HG03565 (cell line): ENCODE measurements around the gene ZNF70.
"Not testable (repeated sequence)": the region's sequence is repeated elsewhere in the genome, so short reads cannot be mapped to it uniquely, and the experiment has no call there.

Source experiments
- ATAC-seq: cut with Tn5 transposase; IDR thresholded peaks from one replicate; pipeline ENCODE4 v1.9.1; 2021; ENCODE audit warnings: mild to moderate bottlenecking, moderate library complexity; ENCODE audit not compliant: unreplicated experiment

ZNF70 gene

DNA sequence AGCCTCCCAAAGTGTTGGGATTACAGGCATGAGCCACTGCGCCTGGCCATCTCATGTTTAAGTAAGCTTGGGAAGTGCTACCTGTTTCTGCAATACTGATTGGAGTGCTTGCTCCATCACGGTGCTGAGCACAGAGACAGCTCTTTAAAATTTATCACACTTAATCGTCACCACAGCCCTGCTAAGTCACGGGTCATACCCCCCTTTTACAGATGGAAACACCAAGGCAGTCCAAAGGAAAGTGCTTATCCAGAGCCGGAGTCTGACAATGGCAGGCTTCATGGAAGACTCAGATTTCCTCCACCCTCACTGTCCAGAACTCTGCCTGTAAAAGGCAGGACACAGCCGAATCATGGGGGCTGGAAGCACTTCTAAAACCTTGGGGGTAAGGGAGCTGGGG is 9.1 kb upstream of the ZNF70 start:
- ATAC-seq: no peak

DNA sequence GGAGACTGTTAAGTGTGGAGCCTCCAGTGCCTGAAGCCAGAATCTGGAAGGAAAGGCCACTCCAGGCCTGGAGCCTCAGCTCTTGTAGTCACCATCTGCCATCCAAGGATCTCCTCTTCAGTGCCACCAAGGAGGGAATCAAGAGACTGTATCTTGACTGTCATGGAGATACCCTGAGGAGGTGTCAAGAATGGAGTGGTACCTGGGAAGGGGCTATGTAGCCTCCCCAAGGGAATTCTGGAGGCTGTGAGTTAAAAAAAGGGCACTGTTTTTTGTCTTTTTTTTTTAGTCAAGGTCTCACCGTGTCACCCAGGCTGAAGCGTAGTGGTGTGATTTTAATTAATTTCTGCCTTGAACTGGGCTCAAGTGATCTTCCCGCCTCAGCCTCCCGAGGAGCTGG is 8.7 kb upstream of the ZNF70 start:
- ATAC-seq: no peak

- ATAC-seq: no peak
Measured at GRCh38 chr22:23756891-23757290, 6.0 kb upstream of the ZNF70 start.

GRCh38 chr22:23755711-23756110 is 4.8 kb upstream of the ZNF70 start:
- no peak for ATAC-seq

- ATAC-seq: no peak
Measured at GRCh38 chr22:23754980-23755636, 4.2 kb upstream of the ZNF70 start.

- ATAC-seq: no peak
Measured at GRCh38 chr22:23754220-23754919, 3.5 kb upstream of the ZNF70 start, which contains the start of gene VPREB3. Gene VPREB3, minus strand, starts transcription at chr22:23754425. Its CDS starts 62 bp downstream, at chr22:23754363.

GRCh38 chr22:23753385-23753784 is 2.5 kb upstream of the ZNF70 start:
- ATAC-seq: no peak

- no peak for ATAC-seq
Measured at GRCh38 chr22:23752750-23753149, 1.8 kb upstream of the ZNF70 start.

- ATAC-seq: no peak
Measured at GRCh38 chr22:23752090-23752691, 1.3 kb upstream of the ZNF70 start.

GRCh38 chr22:23751441-23751996 is 607 bp upstream of the ZNF70 start:
- no peak for ATAC-seq

DNA sequence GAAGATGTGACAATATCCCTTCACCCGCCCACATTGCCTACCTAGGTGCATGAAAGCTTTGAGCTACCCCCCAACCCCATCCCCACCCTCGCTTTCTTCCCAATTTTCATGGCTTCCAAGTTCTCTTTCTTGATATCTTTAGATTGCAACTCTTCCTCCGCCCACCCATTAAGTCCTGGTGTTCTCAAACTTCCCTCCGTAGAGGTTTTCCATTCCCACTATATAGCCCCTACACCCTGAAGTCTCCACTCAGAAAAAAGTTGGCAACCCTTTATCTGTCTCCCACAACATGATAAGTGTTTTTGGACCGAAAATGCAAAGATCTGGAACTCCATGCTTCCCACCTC is 572 bp downstream of the ZNF70 start:
- ATAC-seq: no peak

- ATAC-seq: no peak
Measured at GRCh38 chr22:23749841-23750301, 1.0 kb downstream of the ZNF70 start.

GRCh38 chr22:23745791-23746190 is 5.1 kb downstream of the ZNF70 start:
- no peak for ATAC-seq

GRCh38 chr22:23744485-23744884 is 6.4 kb downstream of the ZNF70 start:
- ATAC-seq: no peak

DNA sequence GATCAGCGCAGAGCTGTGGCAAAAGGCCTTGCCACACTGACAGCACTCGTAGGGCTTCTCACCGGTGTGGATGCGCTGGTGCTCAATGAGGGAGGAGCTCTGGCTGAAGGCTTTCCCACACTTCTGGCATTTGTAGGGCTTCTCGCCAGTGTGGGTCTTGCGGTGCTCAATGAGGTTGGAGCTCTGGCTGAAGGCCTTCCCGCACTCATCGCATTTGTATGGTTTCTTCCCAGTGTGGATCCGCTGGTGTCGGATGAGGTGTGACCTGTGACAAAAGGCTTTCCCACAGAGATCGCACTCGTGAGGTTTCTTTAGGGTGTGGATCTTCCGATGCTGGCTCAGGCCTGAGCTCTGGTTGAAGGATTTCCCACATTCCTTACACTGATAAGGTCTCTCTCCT is 6.9 kb downstream of the ZNF70 start:
- ATAC-seq: no peak

DNA sequence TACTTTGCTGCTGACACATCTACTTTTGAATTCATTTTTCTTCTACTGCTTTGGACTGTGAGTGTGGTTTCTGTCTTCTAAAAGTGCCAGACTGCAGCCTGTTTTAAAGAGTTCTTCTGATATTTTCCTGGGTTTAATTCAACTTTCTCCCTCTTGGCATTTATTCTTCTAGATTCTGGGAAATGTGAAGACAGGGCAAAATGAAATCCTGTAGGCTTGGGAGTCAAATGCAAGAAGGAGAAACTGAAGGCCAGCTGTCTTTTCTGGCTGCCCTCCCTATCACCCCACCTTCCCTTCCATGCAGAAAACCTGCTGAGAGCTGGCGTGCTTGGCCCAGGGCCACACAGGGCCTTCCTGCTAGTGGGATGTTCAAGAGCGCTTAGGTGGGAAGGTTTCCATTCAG is 7.6 kb downstream of the ZNF70 start:
- ATAC-seq: no peak

- no peak for ATAC-seq
Measured at GRCh38 chr22:23742505-23743264, 8.2 kb downstream of the ZNF70 start.

DNA sequence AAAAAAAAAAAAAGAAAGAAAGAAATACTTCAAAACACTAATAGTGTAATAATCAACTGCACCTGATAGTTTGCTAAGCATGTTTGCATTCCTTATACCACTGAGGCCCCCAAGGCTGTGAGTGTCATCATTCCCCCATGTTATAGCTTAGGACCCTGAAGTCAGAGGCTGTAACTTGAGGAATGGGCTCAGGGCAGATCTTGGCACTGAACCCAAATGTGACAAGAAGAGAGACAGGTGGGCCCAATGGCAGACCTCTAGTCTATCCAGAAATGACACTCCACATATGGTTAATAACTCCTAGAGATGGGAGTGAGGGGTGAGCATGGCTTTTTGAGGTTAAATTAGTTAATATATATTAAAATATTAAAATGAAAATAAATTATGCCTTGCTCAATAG is 13.2 kb downstream of the ZNF70 start:
- no peak for ATAC-seq

DNA sequence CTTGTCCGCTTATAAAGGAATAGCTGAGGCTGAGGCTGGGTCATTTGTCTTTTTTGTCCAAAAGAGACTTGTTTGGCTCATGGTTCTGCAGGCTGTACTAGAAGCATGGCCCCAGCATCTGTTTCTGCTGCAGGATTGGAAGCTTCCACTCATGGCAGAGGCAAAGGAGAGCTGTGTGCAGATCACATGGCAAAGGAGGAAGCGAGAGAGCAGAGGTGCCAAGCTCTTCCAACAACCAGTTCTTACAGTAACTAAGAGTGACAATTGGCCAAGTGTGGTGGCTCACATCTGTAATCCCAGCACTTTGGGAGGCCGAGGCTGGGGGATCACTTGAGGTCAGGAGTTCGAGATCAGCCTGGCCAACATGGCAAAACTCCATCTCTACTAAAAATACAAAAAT is 22.8 kb downstream of the ZNF70 start:
- not testable (repeated sequence) for ATAC-seq

- no peak for ATAC-seq
Measured at GRCh38 chr22:23722724-23723123, 28.2 kb downstream of the ZNF70 start.

DNA sequence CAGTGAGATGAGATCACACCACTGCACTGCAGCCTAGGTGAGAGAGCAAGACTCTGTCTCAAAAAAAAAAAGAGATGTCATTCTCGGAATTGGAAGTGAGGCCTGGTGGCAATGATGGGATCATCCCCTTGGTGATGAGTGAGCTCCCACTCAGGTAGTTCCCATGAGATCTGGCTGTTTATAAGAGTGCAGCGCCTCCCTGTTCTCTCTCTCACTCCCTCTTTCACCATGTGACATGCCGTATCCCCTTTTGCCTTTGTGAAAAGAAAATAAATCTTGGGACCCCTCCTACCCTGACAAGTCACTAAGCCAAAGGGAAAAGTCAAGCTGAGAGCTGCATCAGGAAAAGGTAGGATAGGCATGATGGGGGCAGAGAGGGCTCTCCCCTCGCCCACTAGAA is 28.8 kb downstream of the ZNF70 start:
- no peak for ATAC-seq
